BE2C (cell line): ENCODE results near the gene SMAP2.
"Not testable (repeated sequence)": the region's sequence is repeated elsewhere in the genome, so short reads cannot be mapped to it uniquely, and the experiment has no call there.

Experiments
- DNase-seq: peaks from one replicate; pipeline ENCODE4 v3.0.0-alpha.2; 2020
- H3K27me3 ChIP-seq: fragments of 250-450 bp; sonication (Bioruptor Pico); 2 replicates; pipeline ENCODE4 v1.5.1; 2020; ENCODE audit warnings: mild to moderate bottlenecking
- H3K36me3 ChIP-seq: fragments of 250-450 bp; sonication (Bioruptor Pico); 2 replicates; pipeline ENCODE4 v1.5.1; 2020; ENCODE audit warnings: mild to moderate bottlenecking
- H3K4me1 ChIP-seq: fragments of 250-450 bp; sonication (Bioruptor Pico); 2 replicates; pipeline ENCODE4 v1.5.1; 2020
- H3K4me3 ChIP-seq: 2 replicates; pipeline ENCODE4 v1.5.1; 2011; ENCODE audit warnings: low read depth, low read length
- H3K9me3 ChIP-seq: fragments of 250-450 bp; sonication (Bioruptor Pico); 2 replicates; pipeline ENCODE4 v1.5.1; 2020
- CTCF ChIP-seq: IDR thresholded peaks from 2 replicates; pipeline ENCODE4 v1.5.1; 2012; ENCODE audit warnings: mild to moderate bottlenecking, low read depth, low read length

Gene SMAP2

GRCh38 chr1:40386796-40387195 lies 13.3 kb downstream of the SMAP2 start:
- no peak for TF ChIP-seq CTCF
- Histone ChIP-seq H3K36me3 (no peaks in the 10 kb centered on the region), H3K4me1 (0 out of 2 replicates have a peak, but pooled peaks cover 6% of the 10 kb centered on the region), H3K27me3 (no peaks in the 10 kb centered on the region), H3K9me3 (no peaks in the 10 kb centered on the region), H3K4me3 (no peak overlapping the region)
- no peak for DNase-seq

GRCh38 chr1:40387381-40388306 lies 14.1 kb downstream of the SMAP2 start:
- not testable (repeated sequence) for H3K36me3 ChIP-seq, H3K4me3 ChIP-seq, H3K4me1 ChIP-seq, H3K9me3 ChIP-seq, DNase-seq, H3K27me3 ChIP-seq

GRCh38 chr1:40388456-40389321 lies 15.2 kb downstream of the SMAP2 start:
- not testable (repeated sequence) for H3K4me1 ChIP-seq, H3K27me3 ChIP-seq, DNase-seq, H3K9me3 ChIP-seq, H3K4me3 ChIP-seq, H3K36me3 ChIP-seq

- Histone ChIP-seq H3K36me3 (no peaks in the 10 kb centered on the region), H3K4me1 (no peaks in the 10 kb centered on the region), H3K27me3 (no peaks in the 10 kb centered on the region), H3K9me3 (no peaks in the 10 kb centered on the region), H3K4me3 (no peak overlapping the region)
- DNase-seq = no peak
- TF ChIP-seq CTCF = no peak
These were observed 15.8 kb downstream of the SMAP2 start for GRCh38 chr1:40389322-40389803.

DNA sequence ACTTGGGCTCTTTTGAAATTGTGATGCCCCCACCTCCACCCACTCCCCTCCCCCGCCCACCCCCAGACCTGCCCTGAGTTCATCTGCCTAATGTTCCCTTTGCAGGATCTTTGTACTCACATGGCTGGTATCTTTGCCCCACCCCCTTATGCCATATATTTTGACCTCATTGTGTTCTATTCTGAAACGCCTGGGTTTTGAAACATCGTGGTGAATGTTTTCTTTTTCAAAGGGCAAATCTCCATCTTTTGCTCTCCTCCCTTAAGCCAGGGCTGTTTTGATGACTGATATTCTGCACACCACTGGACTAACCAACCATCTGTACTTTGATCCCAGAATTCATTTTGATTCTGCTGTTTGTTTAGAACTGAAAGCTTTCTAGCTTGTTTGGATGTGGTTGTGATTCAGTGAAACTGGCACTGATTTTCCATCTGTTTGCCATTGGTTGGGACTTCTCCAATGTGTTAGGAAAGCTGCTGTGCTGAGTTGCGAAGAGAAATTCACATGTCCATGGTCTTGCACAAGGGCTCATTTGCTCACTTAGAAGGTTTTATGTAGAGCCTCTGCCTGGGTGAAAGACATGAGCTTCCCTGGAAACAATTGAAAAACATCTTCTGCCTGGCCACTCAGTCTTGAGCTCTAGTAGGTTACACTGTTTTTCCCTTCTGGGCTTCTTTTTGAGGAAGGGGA lies 16.5 kb downstream of the SMAP2 start:
- no peaks in the 10 kb centered on the region for H3K27me3 ChIP-seq
- H3K4me3 ChIP-seq = no peak overlapping the region
- DNase-seq = no peak
- no peak for TF ChIP-seq CTCF
- H3K4me1 ChIP-seq = no peaks in the 10 kb centered on the region
- H3K9me3 ChIP-seq = no peaks in the 10 kb centered on the region
- no peaks in the 10 kb centered on the region for H3K36me3 ChIP-seq

DNA sequence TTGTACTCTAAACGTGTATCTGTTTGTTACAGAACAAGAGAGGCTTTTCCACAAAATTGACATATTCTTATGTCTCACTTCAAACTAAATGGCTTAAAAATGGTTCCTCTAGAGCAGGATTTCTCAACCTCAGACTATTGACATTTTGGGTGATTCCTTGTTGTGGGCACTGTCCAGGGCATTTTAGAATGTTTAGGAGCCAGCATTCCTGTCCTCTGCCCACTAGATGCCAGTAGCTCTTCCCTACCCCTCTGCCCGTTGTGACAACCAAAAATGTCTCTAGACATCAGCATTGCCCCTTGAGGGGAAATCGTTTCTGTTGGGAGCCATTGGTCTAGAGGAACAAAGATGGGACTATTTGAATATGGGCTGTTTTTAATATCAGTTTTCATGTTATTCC lies 17.3 kb downstream of the SMAP2 start:
- no peak overlapping the region for H3K4me3 ChIP-seq
- H3K27me3 ChIP-seq = no peaks in the 10 kb centered on the region
- TF ChIP-seq CTCF = no peak
- H3K36me3 ChIP-seq = no peaks in the 10 kb centered on the region
- H3K4me1 ChIP-seq = no peaks in the 10 kb centered on the region
- no peaks in the 10 kb centered on the region for H3K9me3 ChIP-seq
- no peak for DNase-seq
